Loucy (cell line): ENCODE results near the gene FAM25G.
"Not testable (repeated sequence)": the region's sequence is repeated elsewhere in the genome, so short reads cannot be mapped to it uniquely, and the experiment has no call there.

Experiments
- CTCF ChIP-seq: fragments of 200-600 bp; sonication (generic); conservative IDR thresholded peaks from 2 replicates; pipeline ENCODE4 v1.5.1; 2014; ENCODE audit warnings: mild to moderate bottlenecking, antibody characterized with exemption, low read length
- EZH2phosphoT487 ChIP-seq: fragments of 200-600 bp; IDR thresholded peaks from 2 replicates; pipeline ENCODE4 v1.6.1; 2018; ENCODE audit warnings: antibody characterized with exemption, mild to moderate bottlenecking, moderate library complexity, borderline replicate concordance

GRCh38 chr10:47502313-47502712 is 10.8 kb upstream of the FAM25G start:
- TF ChIP-seq CTCF, EZH2phosphoT487: not testable (repeated sequence)
